CD1c-positive myeloid dendritic cell (primary cell): Measurements from ENCODE around the gene CDRT4.

ENCODE experiments used
- DNase-seq: peaks from one replicate; pipeline ENCODE4 v3.0.0-alpha.2; 2016; ENCODE audit errors: extremely low spot score

CDRT4 gene

DNA sequence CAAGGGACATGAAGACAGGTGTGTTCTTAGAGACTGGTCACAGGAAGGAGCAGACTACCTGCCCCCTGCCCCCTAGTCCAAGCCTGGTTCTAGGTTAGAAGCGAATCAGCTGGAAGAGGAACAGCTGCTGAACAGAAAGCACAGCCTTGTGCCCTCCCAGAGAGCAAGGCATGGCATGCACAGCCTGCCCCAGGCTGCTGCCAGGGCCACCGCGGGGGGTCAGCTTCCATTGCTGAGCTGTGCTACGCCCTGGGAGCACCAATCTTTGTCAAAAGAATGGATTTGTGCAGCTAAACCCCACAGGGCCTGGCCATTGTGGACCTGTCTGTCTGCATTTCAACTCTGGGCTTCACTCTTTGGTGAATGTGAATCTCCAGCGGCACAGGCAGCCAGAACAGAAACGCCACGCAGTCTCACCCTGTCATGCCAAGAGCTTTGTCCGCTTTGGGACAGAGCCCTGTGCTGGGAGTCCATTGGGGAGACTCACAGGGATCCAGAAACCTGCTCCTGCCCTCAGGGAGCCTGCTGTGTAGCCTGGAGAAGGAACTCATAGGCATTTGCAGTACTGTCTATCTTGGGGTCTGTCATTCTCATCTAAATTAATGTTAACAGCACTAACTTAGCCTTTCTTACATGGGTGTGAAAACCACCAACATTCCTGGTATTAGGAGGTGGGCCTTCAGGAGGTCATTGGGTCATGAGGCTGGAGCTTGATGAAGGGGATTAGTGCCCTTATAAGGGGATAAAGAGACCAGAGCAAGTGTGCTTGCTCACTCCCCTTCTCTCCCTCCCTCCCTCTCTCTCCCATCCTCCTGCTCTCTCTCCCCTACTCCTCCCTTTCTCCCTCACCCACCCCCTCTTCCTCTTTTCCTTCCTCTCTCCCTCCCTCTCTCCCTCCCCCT lies 25.6 kb upstream of the CDRT4 start:
- no peak for DNase-seq

- DNase-seq, result no peak
Observed at GRCh38 chr17:15492186-15492585, 24.8 kb upstream of the CDRT4 start.

DNA sequence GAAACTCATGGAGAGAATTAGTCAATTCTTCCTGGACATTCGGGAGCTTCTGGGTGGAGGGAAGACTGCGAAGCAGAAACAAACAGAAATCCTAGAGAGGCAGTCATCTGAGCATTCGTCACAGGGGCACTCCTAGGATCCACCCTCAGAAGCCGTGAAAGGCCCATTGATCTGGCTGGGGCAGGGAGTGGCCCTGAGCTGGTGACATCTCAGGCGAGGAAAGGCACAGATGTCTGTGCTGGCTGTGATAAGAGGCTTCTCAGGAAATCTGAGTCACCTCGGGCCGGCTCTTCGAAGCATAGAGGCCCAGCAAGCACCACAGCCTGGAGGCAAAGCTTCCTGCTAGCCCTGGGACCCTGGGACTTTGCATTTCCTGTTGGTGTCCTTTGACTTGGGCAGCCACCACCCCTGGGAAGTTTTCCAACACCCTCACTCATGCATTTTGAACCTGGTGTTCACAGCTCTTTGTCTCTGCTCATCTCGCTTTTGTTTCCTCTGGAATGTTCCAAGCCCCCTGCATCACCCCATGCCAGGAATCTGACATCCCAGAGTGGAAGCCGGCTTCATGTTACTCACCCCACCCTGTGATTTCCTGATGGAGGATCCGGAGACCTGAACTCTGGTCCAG lies 23.3 kb upstream of the CDRT4 start:
- peak; percentile 34 for DNase-seq

DNA sequence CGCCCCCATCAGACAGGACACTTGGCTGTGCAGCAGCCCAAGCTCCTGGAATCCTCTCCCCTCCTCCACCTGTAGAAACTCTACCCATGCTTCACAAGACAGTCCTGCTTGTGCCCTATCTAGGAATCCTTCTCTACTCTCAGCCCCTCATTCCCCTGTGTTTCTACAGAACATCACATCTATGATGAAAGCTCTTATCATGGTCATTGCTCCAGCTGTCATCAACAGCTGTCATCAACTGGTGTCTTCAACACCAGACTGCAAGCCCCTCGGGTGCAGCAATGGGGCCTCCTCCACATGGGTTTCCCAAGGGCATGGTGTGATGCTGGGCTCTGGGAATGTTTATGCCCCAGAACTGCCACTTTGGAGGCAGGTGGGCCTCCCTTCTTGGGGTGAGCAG lies 21.1 kb upstream of the CDRT4 start:
- DNase-seq, result no peak

- no peak for DNase-seq
Observed at GRCh38 chr17:15485045-15485444, 17.6 kb upstream of the CDRT4 start.

DNA sequence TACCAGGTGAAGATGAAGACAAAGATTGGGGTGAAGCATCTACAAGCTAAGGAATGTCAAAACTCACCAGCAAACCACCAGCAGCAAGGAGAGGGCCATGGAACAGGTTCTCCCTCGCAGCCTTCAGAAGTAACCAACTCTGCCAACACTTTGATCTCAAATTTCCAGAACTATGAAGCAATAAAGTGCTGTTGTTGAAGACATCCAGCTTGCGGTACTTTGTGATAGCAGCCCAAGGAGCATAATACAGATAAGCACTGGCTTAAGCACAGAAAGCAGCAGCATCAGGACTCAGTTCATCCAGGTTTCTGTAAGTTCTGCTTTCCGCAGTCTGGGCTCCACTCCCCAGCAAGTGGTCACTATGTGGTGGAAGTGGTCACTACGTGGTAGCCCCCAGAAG lies 16.0 kb upstream of the CDRT4 start:
- DNase-seq, result no peak

DNA sequence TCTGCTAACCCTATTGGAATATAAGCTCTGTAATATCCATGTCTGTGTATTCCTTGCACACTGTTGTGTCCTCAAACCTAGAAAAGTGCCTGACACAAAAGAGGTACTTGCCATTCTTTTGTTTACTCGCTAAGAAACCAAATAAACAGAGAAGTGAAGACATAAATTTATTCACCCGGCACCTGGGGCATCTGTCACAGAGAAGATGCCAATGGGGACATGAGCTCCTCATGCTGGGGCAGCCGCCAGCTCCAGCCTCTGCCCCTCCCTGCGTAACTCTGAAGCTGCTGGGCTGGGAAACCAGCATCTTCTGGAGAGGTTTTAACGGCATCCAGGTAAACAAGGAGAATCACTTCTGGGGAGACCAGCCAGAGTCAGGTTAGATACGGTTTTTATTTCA lies 15.1 kb upstream of the CDRT4 start:
- DNase-seq, result no peak

DNA sequence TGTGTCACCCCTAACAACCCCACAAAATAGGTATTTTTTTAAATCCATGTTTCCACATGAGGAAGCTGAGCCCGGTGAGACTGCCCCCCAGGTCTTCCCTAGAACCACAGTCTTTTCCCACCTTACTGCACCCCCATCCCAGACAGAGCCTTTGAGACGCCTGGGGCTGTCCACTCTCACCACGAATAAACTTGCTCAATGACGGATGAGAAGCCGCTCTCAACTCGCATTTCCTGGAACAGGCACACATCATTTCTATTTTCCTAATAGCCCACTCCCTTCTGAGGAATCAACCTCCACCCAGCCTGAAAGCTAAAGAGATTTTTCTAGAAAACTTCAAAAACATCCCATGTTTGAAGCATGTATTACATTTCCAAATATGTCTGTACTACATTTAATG lies 14.1 kb upstream of the CDRT4 start:
- DNase-seq, result no peak

- DNase-seq, result no peak
Observed at GRCh38 chr17:15480204-15480603, 12.8 kb upstream of the CDRT4 start.

GRCh38 chr17:15479703-15480102 lies 12.3 kb upstream of the CDRT4 start:
- no peak for DNase-seq

- no peak for DNase-seq
Observed at GRCh38 chr17:15478845-15479244, 11.4 kb upstream of the CDRT4 start.

DNA sequence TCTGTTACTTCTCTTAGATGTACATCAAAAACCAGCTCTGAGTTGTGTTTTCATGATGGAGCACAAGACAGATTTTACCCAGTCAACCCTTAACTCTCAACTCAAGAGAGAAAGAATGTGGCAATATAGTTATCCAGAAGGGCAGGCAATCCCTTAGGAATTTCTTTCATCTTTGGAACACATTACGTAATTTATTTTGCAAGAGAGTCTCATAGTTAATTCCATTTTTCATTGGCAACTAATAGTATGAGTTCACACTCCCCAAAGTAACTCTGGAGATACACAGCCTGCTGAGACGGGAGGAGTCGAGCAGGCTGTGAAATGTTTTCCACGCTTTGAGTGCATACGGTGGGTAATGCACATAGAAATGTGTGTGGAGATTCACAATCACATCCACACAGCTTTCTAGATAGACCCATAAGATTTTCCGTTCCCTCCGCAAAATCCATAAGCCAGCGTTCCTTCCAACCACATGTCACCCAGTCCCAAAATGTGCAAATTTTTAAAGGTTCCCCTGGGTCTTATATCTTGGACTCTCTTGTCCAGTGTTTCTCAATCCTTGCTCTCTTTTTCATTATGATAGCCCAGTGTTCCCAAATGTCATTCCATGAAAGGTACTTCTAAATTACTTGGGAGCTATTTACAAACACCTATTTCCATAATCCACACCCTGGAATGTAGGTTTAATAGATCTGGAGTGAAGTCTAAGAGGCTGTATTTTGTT lies 8.4 kb upstream of the CDRT4 start:
- DNase-seq, result no peak

DNA sequence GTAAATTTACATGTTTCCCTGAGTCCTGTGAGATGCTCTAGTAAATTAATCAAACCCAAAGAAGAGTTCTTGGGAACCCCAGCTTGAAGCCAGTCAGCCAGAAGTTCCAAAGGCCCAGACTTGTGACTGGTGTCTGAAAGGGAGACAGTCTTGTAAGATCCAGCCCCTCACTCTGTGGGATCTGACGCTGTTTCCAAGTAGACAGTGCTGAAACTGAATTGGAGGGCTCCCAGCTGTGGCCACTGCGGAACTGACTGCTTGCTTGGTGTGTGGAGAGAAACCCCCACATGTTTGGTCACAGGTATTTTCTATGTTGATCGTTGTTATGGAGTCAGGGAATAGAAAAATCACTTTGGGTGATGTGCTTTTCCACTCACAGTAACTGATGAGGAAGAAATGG lies 5.5 kb upstream of the CDRT4 start:
- DNase-seq, result no peak

- no peak for DNase-seq
Observed at GRCh38 chr17:15470536-15470935, 3.1 kb upstream of the CDRT4 start.

- no peak for DNase-seq
Observed at GRCh38 chr17:15469260-15469659, 1.8 kb upstream of the CDRT4 start.

GRCh38 chr17:15468126-15468525 lies 705 bp upstream of the CDRT4 start:
- no peak for DNase-seq

DNA sequence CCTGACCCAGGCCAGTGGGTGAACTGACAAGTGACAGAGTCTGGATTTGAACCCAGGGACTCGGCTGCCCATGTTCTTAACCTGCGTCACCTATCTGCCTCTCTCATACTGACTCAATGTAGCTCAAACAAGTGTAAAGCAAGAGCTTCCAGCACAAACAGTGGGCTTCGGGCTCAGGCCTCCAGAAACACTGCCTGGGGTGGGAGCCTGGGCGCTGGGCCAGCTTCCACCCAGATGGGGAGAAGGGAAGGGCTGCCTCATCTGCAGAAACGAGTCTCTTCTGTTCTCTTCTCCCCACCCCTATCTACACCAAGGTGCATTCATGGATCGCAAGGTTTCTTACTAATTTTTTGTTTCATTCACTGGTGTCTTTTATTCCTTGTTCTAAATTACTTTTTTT lies 1.3 kb downstream of the CDRT4 start:
- no peak for DNase-seq

DNA sequence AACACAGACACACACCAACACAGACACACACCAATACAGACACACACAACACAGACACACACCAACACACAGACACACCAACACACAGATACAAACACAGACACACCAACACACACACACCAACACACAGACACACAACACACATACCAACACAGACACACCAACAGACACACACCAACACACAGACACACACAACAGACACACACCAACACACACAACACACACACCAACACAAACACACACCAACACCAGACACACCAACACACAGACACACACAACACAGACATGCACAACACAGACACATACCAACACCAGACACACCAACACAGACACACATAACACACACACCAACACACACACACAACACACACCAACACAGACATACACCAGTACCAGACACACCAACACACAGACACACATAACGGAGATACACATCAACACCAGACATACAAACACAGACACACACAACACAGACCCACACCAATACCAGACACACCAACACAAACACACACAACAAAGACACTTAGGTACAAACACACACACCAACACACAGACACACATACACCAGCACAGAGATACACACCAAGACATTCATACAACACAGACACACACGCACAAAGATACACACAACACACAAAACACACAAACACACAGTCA lies 2.2 kb downstream of the CDRT4 start:
- no peak for DNase-seq

DNA sequence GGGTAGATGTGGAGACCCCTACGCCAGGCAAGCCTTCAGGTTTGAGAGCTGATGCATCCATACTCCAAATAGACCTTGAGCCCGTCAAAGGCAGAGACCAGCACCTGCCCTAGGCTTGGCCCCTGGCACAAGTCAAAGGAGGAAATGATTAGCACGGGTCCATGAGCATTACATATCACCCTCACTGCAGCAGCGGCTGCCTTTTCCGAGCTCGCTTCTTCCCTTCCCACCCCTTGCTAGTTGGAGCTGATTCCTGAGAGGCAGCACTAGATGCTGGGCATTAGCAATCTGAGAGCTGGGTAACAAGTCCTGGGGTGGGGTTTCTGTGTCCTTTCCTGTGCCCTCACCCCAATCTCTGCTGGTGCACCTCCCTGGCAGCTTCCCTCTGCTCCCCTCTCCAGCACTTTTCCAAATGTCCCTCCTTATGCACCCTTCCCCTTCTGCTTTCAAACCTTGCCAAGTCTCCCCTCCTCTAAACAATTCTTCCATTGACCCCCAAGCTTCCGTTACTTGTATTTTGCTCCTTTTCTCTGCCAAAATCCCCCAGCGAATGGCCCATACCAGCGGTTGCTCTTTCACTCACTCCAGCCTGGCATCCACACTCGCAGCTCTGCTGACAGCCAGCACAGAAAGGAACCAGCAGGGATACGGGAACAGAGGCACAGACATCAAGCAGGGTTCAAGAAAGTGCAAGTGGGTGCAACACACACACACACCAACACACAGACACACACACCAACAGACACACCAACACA lies 3.0 kb downstream of the CDRT4 start:
- DNase-seq, result no peak

GRCh38 chr17:15462976-15463772 lies 4.2 kb downstream of the CDRT4 start:
- DNase-seq, result no peak

DNA sequence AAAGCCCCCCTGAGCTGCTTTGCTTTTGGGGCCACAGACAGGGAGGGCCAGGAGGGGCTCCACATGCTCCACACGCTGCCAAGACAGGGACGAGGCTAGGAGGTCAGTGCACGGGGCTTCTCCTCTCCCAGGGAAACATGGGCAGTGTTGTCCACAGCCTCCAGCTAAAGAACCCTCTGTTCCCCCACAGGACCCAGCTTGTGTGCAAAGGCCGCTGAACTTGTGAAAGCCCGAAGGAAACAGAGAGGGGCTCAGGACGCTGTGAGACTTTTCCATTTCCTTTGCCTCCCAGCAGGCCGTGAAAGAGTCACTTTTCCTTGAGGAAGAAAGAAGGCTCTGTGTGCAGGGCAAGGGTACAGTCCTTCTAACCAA lies 9.7 kb downstream of the CDRT4 start:
- DNase-seq, result no peak
